Endothelial cell of umbilical vein (primary cell): ENCODE results near the gene KDM3A.

Experiments
- EZH2 ChIP-seq: IDR thresholded peaks from 2 replicates; pipeline ENCODE4 v1.6.1; 2012; ENCODE audit warnings: borderline replicate concordance, low read depth, mild to moderate bottlenecking, moderate library complexity, low read length, inconsistent platforms; ENCODE audit not compliant: severe bottlenecking
- GATA2 ChIP-seq: IDR thresholded peaks from 2 replicates; pipeline ENCODE4 v1.7.0; 2011; ENCODE audit warnings: low read depth, mild to moderate bottlenecking, moderate library complexity, mixed read lengths, low read length; ENCODE audit not compliant: insufficient read length, insufficient read depth
- POLR2A ChIP-seq: IDR thresholded peaks from 2 replicates; pipeline ENCODE4 v1.6.1; 2012; ENCODE audit warnings: low read depth, mild to moderate bottlenecking, control low read depth, low read length
- TF ChIP-seq, protein P1 (sequence below), 2 donors: IDR thresholded peaks; 1 replicate in 1 of 2; 2 replicates in 1 of 2; pipeline ENCODE4 v1.5.1; 2011; ENCODE audit warnings: low read length in 2 of 2, mild to moderate bottlenecking in 2 of 2, moderate library complexity in 2 of 2, control low read depth in 1 of 2, inconsistent platforms in 1 of 2, low read depth in 1 of 2; ENCODE audit not compliant: insufficient read depth in 1 of 2; ENCODE audit errors: extremely low read depth in 1 of 2
- TF ChIP-seq, protein P2 (sequence below): IDR thresholded peaks from 2 replicates; pipeline ENCODE4 v1.6.1; 2011; ENCODE audit not compliant: insufficient read depth, insufficient read length

DNA sequence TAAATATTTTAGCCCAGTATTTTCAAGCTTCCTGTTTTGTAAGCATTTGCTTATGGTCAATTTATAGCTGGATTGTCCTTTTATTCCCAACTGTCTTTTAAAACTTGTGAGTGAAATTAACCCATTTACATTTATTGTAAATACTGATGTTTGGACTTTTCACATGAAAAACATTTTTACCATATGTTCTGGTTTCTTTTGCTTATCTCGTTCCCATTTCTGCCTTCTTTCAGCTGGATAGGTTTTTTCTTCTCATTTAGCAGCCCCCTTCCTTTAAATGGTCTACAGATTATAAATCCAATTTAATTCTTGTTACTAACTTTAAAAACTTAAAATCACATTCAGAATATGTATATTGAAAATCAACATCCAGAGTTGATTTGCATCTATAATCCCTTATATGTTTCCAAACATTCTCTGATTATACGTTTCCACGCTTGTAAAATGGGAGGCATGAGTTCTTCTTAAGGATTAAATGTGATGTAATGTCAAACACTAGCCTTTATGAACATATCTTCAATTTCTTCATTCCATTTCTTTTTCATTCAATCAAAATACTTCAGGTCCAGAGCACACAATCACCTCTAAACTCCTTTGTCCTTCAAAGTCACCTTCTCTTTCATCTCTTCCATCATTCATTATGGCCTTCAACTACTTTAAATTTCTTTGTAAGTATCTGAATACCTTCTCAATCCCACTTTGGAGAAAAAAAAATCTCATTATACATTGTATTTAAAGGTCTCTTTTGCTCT is 1.1 kb upstream of the KDM3A start:
- TF ChIP-seq EZH2: no peak
- TF ChIP-seq, protein P1, sequence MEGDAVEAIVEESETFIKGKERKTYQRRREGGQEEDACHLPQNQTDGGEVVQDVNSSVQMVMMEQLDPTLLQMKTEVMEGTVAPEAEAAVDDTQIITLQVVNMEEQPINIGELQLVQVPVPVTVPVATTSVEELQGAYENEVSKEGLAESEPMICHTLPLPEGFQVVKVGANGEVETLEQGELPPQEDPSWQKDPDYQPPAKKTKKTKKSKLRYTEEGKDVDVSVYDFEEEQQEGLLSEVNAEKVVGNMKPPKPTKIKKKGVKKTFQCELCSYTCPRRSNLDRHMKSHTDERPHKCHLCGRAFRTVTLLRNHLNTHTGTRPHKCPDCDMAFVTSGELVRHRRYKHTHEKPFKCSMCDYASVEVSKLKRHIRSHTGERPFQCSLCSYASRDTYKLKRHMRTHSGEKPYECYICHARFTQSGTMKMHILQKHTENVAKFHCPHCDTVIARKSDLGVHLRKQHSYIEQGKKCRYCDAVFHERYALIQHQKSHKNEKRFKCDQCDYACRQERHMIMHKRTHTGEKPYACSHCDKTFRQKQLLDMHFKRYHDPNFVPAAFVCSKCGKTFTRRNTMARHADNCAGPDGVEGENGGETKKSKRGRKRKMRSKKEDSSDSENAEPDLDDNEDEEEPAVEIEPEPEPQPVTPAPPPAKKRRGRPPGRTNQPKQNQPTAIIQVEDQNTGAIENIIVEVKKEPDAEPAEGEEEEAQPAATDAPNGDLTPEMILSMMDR (IDR thresholded peaks at IDR 0.05; ENCODE audit: extremely low read depth in 1 of 2, insufficient read depth in 1 of 2, low read depth in 1 of 2, low read length in 2 of 2): no peak
- no peak for TF ChIP-seq GATA2
- TF ChIP-seq, protein P2, sequence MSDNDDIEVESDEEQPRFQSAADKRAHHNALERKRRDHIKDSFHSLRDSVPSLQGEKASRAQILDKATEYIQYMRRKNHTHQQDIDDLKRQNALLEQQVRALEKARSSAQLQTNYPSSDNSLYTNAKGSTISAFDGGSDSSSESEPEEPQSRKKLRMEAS: no peak
- no peak for TF ChIP-seq POLR2A
